Measurements from ENCODE around the gene TEAD3. TPM values are rescaled to one million over a fixed set of nuclear protein-coding genes. Genes with fewer than 3 reads are reported as not detected.

TEAD3 gene
- total RNA-seq, 1 experiment from 2014 or later = 12.3 TPM

DNA sequence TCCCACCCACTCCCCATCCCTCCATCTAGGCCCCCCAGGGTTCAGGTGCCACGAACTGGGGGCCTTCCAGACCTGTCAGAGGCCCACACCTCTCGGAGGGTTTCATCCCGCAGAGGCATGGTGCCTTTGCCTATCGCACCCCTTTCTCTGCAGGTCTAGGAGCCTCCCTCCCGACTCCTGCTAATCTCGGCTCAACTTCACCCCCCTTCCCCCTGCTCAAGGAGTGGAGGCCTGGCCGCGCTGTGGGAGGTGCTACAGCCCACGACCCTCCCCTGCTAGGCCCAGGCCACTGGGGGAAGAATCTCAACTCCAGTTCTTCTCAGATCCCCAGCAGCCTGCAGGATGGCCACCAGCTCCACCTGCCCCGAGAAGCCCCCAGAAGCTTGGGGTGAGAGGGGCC lies 15.9 kb upstream of the TEAD3 start, which contains the start of gene TULP1:
TSS of gene TULP1 (minus strand) at position 157 of the 400 bp plus-strand sequence. CDS start at position 119, 38 bp downstream.
- no peak for DNase-seq (ENCODE audit: low spot score)

DNA sequence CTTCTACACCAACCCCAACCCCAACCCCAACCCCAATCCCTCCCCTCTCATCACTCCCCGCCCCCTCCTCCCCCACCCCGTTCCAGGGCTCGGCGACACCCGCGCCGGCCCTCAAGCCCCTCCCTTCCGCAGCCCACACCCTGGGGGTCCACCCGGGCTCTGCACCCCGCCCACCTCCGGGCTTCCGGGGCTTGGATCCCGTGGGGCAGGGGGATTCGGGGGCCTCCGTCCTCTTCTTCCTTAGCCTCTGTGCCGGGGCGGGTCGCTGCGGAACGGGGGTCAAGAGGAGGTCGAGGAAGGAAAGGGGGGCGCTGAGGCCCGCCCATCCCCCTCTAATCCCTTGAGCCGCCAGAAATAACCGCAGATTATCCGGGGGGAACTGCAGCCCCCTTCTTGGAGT lies 15.1 kb upstream of the TEAD3 start:
- DNase-seq (ENCODE audit: low spot score) = no peak

DNA sequence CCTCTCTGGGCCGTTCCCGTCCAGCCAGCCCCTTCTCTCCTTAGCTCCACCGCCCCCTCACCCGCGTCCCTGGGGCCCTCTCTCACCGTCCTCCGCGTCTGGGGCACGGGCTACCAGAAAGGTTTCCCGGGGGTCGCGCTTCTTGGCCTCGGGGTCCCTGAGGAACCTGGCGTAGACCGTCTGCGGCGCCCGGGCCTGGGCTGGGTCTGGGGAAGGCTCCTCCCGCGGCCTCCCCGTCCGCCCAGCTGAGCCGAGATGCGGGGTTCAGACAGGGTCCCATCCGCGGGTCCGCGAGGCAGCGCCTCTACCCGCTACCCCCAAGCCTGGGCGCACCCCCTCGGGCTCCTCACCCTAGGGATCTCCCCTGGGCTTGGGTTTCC lies 14.7 kb upstream of the TEAD3 start:
- DNase-seq (ENCODE audit: low spot score) = no peak

DNA sequence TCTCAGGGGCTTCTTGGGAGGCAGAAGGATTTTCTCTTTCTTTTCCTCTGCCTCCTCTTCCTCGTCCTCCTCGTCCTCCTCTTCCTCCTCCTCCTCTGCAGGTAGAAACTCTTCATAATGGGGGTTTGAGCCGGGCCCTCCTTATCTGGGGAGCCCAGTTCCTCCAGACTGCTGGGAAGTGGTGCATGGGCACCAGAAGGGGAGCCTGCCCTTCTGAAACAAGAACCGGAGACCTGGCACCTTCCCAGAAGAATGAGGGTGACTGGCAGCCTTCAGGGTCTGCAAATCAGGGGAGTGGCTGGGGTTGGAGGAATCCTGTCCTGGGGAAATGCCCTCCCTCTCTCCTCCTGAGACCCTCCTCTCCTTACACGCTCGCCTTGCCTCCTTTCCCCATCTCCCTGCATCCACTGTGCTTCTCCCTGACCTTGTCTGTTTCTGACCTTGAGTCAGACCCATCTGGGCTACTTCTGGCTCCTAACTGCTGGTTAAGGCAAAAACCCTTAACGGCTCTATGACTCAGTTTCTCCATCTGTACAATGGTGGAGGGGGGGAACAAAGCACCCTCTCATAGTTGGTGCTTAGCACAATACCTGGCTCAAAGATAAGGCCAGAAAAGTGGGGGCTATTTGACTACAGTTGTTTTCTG lies 14.2 kb upstream of the TEAD3 start:
- DNase-seq (ENCODE audit: low spot score) = no peak

DNA sequence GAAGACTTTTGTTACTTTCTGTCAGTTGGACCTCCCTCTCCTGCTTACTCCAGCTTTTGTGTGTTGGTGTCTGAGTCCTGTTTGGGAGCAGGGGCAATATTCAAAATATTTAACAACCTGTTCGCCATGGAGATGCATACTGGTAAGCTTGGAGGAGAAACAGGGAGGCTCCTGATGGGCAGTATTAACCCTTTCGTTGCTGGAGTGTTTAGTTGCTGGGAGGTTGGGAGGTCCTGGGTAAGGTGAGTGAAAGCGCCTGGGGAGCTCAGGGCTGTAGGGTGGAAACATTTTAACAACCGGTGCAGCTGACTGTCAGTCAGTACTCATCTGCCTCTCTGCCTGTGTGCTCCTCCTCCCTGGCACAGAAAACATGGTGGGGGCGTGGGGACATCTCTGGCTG lies 11.7 kb upstream of the TEAD3 start:
- DNase-seq (ENCODE audit: low spot score) = no peak

DNA sequence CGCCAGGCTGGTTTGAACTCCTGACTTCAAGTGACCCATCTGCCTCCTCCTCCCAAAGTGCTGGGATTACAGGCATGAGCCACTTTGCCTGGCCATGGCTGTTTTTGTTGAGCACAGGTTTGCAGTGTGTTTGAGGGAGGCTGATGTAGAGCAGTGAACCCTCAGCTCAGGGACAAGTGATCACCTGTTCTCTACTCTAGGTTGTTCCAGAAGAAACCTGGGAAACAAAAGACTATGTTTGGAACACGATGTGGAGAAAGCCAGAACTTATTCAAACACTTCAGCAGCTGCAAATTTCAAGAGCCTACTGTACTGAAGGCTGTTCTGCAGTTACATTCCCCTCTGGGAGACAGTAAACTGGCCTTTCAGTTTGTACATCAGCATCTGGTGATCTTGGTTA lies 11.1 kb upstream of the TEAD3 start:
- DNase-seq (ENCODE audit: low spot score) = no peak

DNA sequence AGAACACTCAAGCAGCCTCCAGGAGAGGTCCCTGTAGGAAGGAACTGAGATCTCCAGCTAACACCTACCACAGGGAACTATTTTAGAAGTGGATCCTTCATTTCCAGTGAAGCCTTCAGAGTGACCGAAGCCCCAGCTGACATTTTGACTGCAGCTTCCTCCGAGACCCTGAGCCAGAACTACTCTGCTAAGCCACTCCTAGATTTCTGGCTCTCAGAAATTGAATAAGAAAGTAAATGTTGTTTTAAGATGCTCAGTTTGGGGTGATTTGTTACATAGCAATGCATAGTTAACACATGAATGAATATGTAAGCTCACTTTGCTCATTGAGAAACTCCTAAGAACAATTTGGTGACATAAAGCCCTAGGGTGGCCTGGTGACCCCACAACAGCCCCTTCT lies 10.3 kb upstream of the TEAD3 start:
- no peak for DNase-seq (ENCODE audit: low spot score)

DNA sequence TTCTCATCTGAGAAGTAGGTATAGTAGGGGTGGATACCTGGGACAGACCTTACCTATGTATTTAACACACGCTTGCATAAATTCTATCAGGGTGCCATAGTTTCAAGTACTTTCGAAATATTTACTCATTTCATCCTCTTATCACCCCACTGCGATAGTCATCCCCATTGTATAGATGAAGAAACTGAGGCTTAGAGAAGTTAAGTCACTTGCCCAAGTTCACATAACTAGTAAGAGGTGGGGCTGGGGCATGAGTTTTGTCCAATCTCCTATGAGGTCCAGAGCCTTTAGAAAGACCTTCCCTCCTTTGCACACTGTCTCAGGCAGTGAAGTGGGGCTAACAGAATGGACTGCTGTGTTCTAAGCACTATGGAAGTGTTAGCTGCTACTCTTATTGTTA lies 9.7 kb upstream of the TEAD3 start:
- no peak for DNase-seq (ENCODE audit: low spot score)

DNA sequence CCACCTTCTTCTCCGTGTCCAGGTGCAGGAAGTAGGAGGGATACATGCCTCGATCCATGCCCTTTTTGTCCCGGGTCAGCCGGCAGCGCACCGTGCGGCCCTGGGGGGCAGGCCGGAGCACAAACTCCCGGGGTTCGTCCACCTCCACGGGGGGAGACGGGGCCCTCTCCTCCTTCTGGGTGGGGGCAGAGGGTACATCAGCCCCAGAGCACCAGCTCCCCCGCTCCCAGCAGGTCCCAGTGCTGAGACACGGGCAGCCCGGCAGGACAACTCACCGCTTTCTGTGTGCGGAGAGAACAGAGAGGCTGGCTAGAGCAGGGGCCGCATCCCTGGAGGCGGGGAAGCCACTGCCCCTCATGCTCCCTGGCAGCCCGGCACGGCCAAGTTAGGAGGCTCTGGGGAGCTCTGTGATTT lies 9.1 kb upstream of the TEAD3 start:
- DNase-seq (ENCODE audit: low spot score) = no peak

DNA sequence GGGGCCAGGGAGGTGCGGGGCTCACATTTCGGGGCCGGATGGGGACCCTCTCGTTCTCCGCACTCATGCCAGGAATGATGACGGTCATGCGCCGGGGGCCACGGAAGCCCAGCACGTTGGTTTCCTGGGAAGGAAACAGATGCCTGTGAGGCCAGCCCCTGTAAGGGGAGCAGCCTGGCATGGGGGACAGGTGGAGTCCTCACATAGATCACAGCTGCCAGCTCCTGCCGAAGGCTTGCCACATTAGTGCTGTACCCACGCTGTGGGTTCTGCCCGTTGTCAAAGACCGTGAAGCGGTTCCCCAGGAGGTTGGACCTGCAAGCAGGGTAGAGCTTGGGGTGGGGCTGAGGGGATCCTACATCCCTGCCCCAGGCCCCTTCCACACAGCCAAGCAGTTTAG lies 6.7 kb upstream of the TEAD3 start:
- DNase-seq (ENCODE audit: low spot score) = no peak

DNA sequence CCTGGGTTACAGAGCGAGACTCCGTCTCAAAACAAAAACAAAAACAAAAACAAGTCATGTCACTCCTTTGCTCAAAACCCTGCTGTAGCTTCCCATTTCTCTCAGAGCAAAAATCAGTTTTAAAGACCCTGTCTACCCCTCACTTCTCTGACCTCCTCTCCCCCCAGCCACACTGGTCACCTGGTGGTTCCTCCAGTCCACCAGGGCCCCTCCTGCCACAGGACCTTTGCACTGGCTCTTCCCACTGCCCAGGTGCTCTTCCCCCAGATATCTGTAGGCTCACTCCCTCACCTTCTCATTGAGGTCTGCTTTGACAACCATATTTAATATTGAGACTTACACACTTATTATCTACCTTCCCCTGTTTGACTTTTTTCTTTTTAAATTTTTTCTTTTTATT lies 4.9 kb upstream of the TEAD3 start:
- no peak for DNase-seq (ENCODE audit: low spot score)

DNA sequence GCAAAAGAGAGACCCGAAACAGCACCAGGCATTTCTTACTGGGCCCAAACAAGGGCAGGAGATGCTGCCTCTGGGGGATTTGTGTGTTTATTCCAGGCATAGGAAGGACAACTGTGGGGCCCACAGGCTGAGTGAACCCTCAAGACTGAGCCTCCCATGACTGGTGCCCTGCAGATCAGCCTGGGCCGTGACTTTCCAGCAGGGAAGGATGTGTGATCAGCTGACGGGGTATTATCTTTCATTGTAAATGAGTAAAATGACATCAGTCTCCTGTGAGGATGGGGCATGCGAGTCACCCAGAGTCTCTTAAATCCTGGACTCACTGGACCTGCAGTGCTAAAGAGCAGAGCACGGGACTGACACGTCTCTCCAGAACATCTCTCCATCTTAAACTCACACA lies 3.9 kb upstream of the TEAD3 start:
- peak; percentile 59 for DNase-seq (ENCODE audit: low spot score)

DNA sequence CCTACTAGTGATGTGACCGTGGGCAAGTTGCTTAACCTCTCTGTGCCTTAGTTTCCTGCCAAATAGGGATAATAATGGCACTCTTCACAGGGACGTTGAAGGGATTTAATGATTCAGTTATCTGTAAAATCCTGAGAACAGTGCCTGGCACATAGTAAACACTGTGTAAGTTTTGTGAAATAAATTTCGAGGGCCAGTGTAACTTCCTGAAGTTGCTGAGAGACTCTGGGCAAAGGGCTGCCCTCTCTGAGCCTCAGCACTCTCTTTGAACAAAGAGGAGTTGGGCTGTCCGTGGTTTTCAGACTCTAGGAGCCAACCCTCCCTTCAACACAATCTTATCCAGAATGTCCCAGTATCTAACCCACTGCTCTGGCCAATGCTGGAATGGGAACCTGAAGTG lies 2.5 kb upstream of the TEAD3 start:
- no peak for DNase-seq (ENCODE audit: low spot score)

DNA sequence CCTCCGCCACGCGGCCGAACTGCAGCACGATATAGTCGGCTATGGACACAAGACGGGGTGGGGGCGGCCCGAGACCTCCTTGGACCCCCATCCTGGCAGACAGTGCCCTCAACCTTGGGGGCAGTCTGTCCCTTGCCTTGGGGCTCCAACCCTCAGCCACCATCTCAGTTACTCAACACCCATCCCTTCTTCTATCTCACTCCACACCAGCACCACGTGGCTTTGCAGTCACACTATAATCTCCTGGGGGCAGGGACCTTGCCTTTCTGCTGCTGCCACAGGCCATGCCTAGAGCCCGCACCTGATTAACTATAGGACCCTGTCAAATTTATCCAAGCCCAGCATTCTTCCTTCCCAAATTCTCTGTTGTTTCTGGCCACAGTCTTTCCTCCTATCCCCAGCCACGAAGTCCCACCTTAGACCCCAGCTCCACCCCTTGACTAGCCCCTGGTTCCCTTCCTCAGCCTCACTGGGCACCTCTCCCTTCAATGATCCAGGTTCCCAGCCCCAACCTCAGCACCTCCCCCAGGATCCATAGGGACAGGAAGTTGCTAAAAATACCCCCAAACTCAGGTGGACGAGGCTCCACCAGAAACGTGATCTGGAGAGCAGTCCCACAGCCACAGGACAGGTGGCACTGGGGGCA lies 1.7 kb upstream of the TEAD3 start:
- DNase-seq (ENCODE audit: low spot score) = no peak

DNA sequence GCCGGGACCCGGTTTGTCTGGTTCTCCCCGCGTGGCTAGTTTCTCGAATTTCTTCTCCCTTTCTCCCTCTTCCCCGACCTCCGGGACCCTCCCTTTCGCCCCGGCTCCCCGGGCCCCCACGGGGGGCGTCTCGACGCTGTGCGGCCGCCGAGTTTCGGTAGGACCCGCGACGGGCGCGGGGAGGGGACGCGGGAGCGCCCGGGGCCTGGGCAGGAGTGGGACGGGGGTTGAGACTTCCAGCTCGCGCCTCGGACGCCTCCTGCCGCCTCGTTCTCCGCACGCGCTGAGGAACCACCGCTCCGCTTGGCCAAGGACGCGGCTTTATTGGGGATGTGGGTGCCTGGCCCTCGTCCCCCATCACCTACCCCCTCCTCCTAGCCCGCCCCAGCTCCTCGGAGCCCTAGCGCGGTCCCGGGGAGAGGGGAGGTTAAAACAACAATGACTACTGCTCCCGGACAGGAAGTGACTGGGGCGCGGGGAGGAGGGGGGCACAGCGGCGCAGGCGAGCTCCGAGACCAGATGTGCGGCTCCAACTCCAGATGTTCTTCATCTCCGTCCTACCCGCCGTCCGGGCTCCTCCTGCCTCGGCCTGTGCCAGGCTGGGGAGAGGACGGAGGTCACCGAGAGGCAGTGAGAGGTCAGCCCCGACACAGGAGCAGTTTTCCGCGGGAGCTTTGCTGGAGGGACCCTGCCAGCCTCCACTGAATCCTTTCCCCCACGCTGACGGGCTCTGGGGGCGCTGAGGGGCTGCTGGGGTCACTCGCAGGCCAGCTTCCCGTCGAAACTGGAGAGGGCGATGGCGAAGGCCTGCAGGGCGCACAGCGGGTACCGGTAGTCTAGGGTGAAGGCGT lies 917 bp upstream of the TEAD3 start:
- peak; percentile 30 for DNase-seq (ENCODE audit: low spot score)

DNA sequence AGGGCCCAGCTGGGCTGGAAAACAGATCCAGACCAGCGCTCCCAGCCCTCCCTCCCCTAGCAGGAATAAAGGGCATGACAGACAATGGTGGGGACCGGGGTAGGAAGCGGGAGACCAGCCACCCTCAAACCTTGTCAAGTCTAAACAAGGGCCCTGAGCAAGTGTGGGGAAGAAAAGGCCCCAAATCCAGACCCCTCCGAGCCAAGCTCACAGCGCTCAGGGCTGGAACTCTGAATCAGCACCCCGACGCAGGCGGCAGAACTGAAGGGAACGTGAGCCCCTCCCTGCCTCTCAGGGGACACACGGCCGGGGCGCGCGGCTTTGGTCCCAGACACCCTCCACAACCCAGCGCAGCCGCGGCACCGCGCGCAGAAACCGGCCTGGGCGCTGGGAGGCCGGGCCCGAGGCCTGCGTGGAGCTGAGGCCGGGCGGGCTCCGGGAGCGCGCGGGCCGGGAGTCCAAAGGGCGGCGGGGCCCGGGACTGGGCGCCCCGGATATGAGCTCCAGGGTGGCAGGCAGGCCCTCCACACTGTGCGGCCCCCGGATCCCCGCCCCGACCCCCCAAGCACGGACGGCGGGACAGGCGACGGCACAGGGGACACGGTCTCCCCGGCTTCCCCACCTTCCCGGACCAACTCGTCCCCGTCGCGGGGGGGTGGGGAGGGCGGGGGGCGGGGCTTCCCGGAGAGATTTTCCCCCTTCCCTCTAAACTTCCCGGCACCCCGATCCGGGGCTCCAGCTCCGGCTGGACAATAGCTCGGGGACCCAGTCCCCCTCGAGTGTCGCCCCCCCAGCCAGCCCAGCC lies 641 bp downstream of the TEAD3 start:
- peak; percentile 19 for DNase-seq (ENCODE audit: low spot score)

DNA sequence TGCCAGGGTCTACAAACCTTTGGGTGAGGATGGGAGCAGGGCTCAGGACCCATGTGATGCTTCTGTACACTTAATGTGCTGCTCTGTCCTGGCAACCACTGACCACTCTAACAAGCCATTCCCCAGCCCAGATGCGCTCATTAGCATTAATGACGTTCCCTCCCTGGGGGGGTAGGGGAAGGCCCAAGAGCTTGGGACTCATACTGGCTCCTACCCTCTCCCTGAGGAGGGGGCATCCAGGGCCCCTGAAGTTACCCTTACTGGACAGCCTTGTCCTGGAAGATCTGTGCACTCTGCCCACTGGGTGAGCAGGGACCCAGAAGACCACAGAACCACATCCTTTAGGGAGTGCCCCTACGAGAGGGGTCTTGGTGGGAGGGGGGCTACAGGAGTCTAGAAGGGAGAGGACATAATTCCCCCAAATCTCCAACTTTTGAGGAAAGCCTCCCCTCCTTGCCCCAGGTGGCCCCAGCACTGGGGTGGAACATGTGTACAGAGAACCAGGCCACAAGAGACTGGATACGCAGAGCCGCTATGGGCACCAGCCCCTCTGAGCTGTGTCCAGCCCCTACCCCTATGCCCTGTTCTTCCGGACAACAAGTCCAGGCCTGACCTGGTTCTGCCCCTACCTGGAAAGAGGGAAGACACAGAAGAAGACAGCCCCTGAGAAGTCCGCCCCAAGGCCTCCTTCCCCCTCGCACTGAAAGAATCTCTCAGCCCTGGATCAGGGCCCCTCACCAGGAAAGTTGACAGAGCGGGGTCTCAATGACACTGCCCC lies 1.4 kb downstream of the TEAD3 start:
- no peak for DNase-seq (ENCODE audit: low spot score)

DNA sequence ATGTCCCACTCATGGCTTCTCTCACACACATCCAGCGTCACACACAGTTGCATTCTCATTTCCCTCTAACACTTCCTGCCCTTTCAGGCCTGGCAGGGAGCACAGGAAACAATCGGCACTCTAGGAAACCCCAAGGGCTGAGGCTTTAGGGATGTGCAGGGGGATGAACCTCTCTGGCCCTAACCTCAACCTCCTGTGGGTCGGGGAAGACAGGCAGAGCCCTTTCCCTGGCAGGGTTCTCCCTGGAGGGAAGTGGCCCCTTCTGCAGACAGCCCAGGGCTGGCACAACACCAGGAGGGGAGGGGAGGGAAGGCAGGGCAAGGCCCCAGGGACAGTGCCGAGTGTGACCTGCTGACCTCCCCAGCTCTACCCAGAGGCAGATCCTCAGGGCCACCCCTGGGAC lies 2.7 kb downstream of the TEAD3 start:
- no peak for DNase-seq (ENCODE audit: low spot score)

DNA sequence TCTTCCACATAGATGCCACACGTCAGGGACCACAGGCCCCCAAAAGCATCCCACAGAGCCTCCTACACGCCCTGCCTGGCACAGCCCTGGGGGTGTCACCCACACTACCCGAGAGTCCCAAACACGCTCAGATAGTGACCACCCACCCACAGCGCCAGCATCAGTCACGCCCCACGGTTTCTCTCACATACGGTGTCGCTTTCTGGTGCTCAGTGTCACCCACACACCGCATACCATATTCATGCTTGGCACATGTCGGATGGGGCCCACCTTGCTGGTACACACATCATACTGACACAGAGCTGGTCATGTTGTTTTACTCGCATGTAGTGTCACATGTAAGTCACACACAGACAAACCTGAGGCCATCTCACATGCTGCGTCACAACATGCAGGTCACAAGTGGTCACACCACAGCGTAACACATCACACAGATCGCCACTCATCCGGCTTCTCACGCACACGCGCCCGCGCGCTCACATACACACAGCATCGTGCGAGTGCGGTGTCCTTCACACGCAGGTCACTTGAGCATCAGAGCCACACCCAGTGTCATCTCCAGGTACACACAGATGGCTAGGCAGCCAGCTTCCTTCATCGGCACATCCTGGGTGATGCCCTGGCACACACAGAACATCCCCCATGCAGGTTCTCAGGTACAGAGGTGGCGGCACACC lies 3.4 kb downstream of the TEAD3 start:
- no peak for DNase-seq (ENCODE audit: low spot score)

DNA sequence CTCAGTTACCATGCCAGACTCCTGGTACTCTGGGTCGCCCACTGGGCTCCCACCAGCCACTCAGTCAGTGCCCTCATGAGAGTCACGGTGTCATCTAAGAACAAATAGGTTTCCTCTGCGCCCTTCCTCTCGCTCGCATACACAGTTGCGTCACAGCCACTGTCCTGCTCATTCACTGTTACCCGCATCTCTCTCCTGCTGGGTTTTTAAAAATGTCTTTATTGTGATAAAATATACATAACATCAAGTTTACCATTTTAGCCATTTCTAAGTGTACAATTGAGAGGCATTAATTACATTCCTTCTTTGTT lies 4.0 kb downstream of the TEAD3 start:
- no peak for DNase-seq (ENCODE audit: low spot score)

All from A172 (cell line).